Ectodermal cell (in vitro differentiated cells): ENCODE measurements around the gene NPHP3.

Experiments used
- H3K27ac ChIP-seq: 2 replicates; pipeline ENCODE4 v1.7.0; 2013; ENCODE audit warnings: mild to moderate bottlenecking, low read depth, low read length; ENCODE audit not compliant: insufficient read depth, poor library complexity, severe bottlenecking
- H3K27me3 ChIP-seq: 2 replicates; pipeline ENCODE4 v1.7.0; 2013; ENCODE audit warnings: mild to moderate bottlenecking, low read length; ENCODE audit not compliant: insufficient read depth, control insufficient read depth, poor library complexity, severe bottlenecking
- H3K36me3 ChIP-seq: one replicate; pipeline ENCODE4 v1.7.0; 2013; ENCODE audit warnings: low read length; ENCODE audit not compliant: control insufficient read depth, insufficient read depth
- H3K4me1 ChIP-seq: one replicate; pipeline ENCODE4 v1.7.0; 2013; ENCODE audit warnings: low read length; ENCODE audit not compliant: control insufficient read depth, insufficient read depth
- H3K4me3 ChIP-seq: 2 replicates; pipeline ENCODE4 v1.7.0; 2013; ENCODE audit warnings: low read depth, low read length, control low read depth; ENCODE audit not compliant: insufficient read depth
- H3K9me3 ChIP-seq: 2 replicates; pipeline ENCODE4 v1.7.0; 2013; ENCODE audit warnings: mild to moderate bottlenecking, low read length, moderate library complexity; ENCODE audit not compliant: control insufficient read depth
- WGBS, 2 experiments: methylation state at CpG; one replicate each; pipeline ENCODE4 v1.1.7; 2013; ENCODE audit warnings: missing lambda C conversion rate in 2 of 2; 5-methylcytosine and 5-hydroxymethylcytosine counted together

Gene NPHP3

DNA sequence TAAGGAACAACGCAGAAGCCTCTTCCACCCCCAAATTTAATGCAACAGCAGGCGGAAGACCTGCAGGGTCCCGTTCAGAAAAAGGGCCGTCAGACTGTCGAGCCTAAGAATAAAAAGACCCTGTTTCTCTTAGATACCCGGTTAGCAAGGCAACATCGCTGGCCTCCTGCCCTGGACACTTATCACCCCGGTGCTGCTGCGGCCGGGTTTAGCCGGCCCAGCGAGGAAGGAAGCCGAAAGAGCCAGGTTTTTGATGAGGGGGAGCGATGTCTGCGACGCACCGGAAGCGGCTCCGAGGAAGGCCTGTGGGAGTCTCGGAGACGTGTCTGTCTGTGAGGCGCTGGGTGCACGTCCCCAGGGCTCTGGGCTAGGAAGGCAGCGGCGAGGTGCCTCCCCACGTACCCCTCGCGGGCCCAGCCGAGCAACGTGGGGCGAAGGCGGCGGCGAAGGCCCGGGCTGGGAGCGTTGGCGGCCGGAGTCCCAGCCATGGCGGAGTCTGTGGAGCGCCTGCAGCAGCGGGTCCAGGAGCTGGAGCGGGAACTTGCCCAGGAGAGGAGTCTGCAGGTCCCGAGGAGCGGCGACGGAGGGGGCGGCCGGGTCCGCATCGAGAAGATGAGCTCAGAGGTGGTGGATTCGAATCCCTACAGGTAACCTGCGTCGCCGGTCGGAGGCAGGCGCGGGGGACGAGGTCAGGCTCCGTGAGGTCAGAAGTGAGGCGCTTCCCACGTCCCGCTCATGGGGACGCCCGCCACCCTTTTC, 62.0 kb downstream of the NPHP3 start, which contains the start of gene UBA5:
Gene UBA5 (plus strand): TSS at position 278 of the 759 bp plus-strand sequence. CDS start 209 bp downstream, at position 487.
- Histone ChIP-seq H3K9me3 (no peaks in the 10 kb centered on the region), H3K27ac (peak within 1 kb of the TSS; percentile 4), H3K27me3 (no peaks in the 10 kb centered on the region), H3K4me3 (peak within 1 kb of the TSS; percentile 97), H3K4me1 (peaks cover 4% of the 10 kb centered on the region), H3K36me3 (no peaks in the 10 kb centered on the region)
- WGBS, 2 experiments: 0% methylated on average over 64 of the region's 64 CpGs

GRCh38 chr3:132659365-132660051, 62.7 kb downstream of the NPHP3 start, which contains the start of gene ACAD11:
Gene ACAD11, minus strand, starts transcription at chr3:132659809. Its CDS starts 58 bp downstream, at chr3:132659751.
- H3K4me3 ChIP-seq: peak within 1 kb of the TSS; percentile 97
- no peaks in the 10 kb centered on the region for H3K9me3 ChIP-seq
- no peaks in the 10 kb centered on the region for H3K27me3 ChIP-seq
- WGBS, 2 experiments: 0 to 1% methylated on average over 34 of the region's 34 CpGs
- no peaks in the 10 kb centered on the region for H3K36me3 ChIP-seq
- H3K27ac ChIP-seq: peak within 1 kb of the TSS; percentile 4
- H3K4me1 ChIP-seq: peaks cover 4% of the 10 kb centered on the region

DNA sequence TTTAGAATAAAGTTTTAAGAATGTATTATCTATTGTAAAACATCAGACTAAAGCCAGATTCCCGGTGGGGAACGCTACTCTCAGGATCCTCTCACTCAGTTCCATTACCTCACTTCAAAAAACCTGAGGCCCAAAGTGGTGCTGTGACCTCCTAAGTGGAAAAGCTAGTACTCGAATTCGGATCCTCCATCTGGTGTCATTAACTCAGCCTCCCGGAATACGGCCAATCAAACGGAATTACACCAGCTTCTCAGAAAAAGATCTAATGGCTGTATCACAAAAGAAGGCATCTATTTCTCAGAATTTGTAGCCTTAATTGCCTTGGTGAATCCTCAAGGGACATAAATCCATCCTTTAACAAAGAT, 63.2 kb downstream of the NPHP3 start:
- Histone ChIP-seq H3K4me3 (peak overlapping the region; percentile 97), H3K36me3 (no peaks in the 10 kb centered on the region), H3K27me3 (no peaks in the 10 kb centered on the region), H3K4me1 (peaks cover 4% of the 10 kb centered on the region), H3K9me3 (no peaks in the 10 kb centered on the region), H3K27ac (no peak overlapping the region)
- WGBS, 2 experiments: 24 to 37% methylated on average over 7 of the region's 7 CpGs

- peaks cover 4% of the 10 kb centered on the region for H3K4me1 ChIP-seq
- H3K36me3 ChIP-seq: no peaks in the 10 kb centered on the region
- no peak overlapping the region for H3K27ac ChIP-seq
- H3K27me3 ChIP-seq: no peaks in the 10 kb centered on the region
- no peaks in the 10 kb centered on the region for H3K9me3 ChIP-seq
- 93% methylated on average over 8 of the region's 8 CpGs for WGBS, 2 experiments
- H3K4me3 ChIP-seq: no peak overlapping the region
Observed at GRCh38 chr3:132657869-132658747, 64.1 kb downstream of the NPHP3 start.

DNA sequence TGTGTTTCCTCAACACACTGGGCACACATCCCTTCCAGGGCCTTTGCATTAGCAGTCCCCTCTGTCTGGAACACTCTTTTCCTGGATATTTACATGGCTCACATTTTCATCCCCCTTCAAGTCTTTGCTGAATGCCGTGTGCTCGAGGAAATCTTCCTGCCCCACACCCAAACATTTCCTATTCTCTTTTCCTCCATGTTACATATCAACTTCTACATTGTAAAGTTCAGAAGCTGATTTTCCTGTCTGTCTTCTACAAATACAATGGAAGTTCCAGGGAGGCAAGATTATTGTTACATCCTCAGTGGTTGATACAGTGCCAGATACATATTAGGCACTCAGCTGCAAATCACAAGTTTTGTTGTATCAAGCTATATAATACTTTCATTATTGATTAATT, 66.7 kb downstream of the NPHP3 start:
- no peak overlapping the region for H3K4me3 ChIP-seq
- no peaks in the 10 kb centered on the region for H3K9me3 ChIP-seq
- 90 to 92% methylated on average over 2 of the region's 2 CpGs for WGBS, 2 experiments
- H3K27ac ChIP-seq: no peak overlapping the region
- no peaks in the 10 kb centered on the region for H3K36me3 ChIP-seq
- H3K4me1 ChIP-seq: no peaks in the 10 kb centered on the region
- no peaks in the 10 kb centered on the region for H3K27me3 ChIP-seq

- WGBS, 2 experiments: 94% methylated on average over 5 of the region's 5 CpGs
- H3K27ac ChIP-seq: no peak overlapping the region
- no peaks in the 10 kb centered on the region for H3K9me3 ChIP-seq
- H3K36me3 ChIP-seq: no peaks in the 10 kb centered on the region
- H3K4me1 ChIP-seq: no peaks in the 10 kb centered on the region
- no peak overlapping the region for H3K4me3 ChIP-seq
- H3K27me3 ChIP-seq: no peaks in the 10 kb centered on the region
Observed at GRCh38 chr3:132654721-132655120, 67.5 kb downstream of the NPHP3 start.

DNA sequence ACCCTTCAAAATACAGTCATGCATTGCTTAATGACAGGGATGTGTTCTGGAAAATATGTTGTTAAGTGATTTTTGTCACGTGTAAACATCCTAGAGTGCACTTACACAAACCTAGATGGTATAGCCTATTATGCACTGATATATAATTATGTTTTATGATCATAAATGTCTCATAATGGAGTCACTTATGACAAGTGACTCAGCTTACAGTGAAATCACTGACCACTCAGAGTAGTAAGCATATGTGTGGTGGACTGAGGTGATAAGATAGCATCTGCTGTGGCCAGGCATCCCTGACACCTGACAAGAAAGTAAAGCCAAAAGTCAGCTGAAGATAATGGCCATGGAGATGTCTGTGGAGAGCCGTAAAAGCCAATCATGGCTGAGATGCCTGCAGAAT, 68.0 kb downstream of the NPHP3 start:
- H3K27me3 ChIP-seq: no peaks in the 10 kb centered on the region
- H3K9me3 ChIP-seq: no peaks in the 10 kb centered on the region
- no peaks in the 10 kb centered on the region for H3K4me1 ChIP-seq
- H3K27ac ChIP-seq: no peak overlapping the region
- no peaks in the 10 kb centered on the region for H3K36me3 ChIP-seq
- 98 to 99% methylated on average over 1 of the region's 2 CpGs for WGBS, 2 experiments
- no peak overlapping the region for H3K4me3 ChIP-seq

DNA sequence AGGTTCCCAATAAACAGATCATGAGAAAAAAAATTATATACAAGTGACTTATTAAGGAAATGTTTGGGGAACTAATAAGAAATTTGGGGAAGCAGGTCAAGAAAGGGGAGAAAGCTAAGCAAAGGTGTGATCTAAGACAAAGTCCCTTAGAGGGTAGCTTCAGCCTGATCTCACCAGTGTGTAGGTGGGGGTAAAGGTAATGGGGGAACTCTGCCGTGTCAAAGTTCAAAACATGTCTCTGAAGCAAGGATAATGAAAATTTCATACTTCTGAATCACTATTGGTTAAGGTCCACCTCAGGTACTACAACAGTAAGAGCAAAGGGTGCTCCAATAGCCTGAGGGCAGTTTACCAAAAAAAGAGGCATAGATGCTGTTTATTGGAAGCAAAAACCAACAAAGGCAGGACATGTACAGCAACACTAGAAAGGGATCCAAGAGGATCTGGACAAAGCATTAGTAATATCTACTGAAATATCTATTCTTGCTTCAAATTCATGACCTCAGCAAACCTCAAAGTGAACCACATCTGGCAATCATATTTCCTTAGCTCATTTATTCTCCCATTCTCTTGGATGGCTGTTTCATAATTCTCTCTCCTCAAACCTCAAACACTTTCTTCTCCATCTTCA, 69.5 kb downstream of the NPHP3 start:
- Histone ChIP-seq H3K27me3 (no peaks in the 10 kb centered on the region), H3K36me3 (no peaks in the 10 kb centered on the region), H3K9me3 (no peaks in the 10 kb centered on the region), H3K27ac (no peak overlapping the region), H3K4me1 (no peaks in the 10 kb centered on the region), H3K4me3 (no peak overlapping the region)
- WGBS, 2 experiments: 78 to 100% methylated on average over 1 of the region's 1 CpG

- Histone ChIP-seq H3K27me3 (no peaks in the 10 kb centered on the region), H3K27ac (no peak overlapping the region), H3K4me1 (no peaks in the 10 kb centered on the region), H3K36me3 (no peaks in the 10 kb centered on the region), H3K4me3 (no peak overlapping the region), H3K9me3 (no peaks in the 10 kb centered on the region)
- WGBS, 2 experiments: 56 to 89% methylated on average over 1 of the region's 1 CpG
Observed at GRCh38 chr3:132650153-132650552, 72.1 kb downstream of the NPHP3 start.
